HepG2 (cell line): ENCODE data around the gene PSMB9. TPM values are rescaled to one million over a fixed set of nuclear protein-coding genes. Genes with fewer than 3 reads are reported as not detected.
A peak's percentile ranks its signal among the peaks of the same experiment; 100 is the strongest.

Experiments
- AKNA ChIP-seq: sonication (generic); formaldehyde crosslinking; IDR thresholded peaks from 2 replicates; pipeline ENCODE4 v1.4.0; 2020; ENCODE audit warnings: missing genetic modification reagents, borderline replicate concordance
- FOXP4 ChIP-seq: sonication (generic); formaldehyde crosslinking; IDR thresholded peaks from 2 replicates; pipeline ENCODE4 v1.4.0; 2020; ENCODE audit warnings: missing genetic modification reagents
- IKZF4 ChIP-seq: sonication (generic); formaldehyde crosslinking; IDR thresholded peaks from 2 replicates; pipeline ENCODE4 v1.5.1; 2020; ENCODE audit warnings: borderline replicate concordance, mild to moderate bottlenecking, low read depth, missing genetic modification reagents; ENCODE audit errors: not compliant biosample characterization
- MIER2 ChIP-seq: IDR thresholded peaks from 2 replicates; pipeline ENCODE4 v1.6.1; 2016; ENCODE audit warnings: missing biosample characterization, missing genetic modification reagents
- MLXIP ChIP-seq: sonication (generic); formaldehyde crosslinking; IDR thresholded peaks from 2 replicates; pipeline ENCODE4 v1.9.0; 2021; ENCODE audit warnings: missing genetic modification reagents, borderline replicate concordance
- NAIF1 ChIP-seq: sonication (generic); formaldehyde crosslinking; IDR thresholded peaks from 2 replicates; pipeline ENCODE4 v1.5.0; 2020; ENCODE audit warnings: mild to moderate bottlenecking, missing genetic modification reagents, borderline replicate concordance
- SATB2 ChIP-seq: sonication (generic); formaldehyde crosslinking; IDR thresholded peaks from 2 replicates; pipeline ENCODE4 v1.5.0; 2020; ENCODE audit warnings: missing genetic modification reagents
- SNAI1 ChIP-seq: sonication (generic); formaldehyde crosslinking; IDR thresholded peaks from 2 replicates; pipeline ENCODE4 v1.5.0; 2020; ENCODE audit warnings: mild to moderate bottlenecking, missing genetic modification reagents, borderline replicate concordance
- TBX2 ChIP-seq: sonication (generic); formaldehyde crosslinking; IDR thresholded peaks from 2 replicates; pipeline ENCODE4 v1.5.0; 2020; ENCODE audit warnings: missing genetic modification reagents, mild to moderate bottlenecking, borderline replicate concordance
- TEAD2 ChIP-seq: sonication (generic); formaldehyde crosslinking; IDR thresholded peaks from 2 replicates; pipeline ENCODE4 v1.9.0; 2021; ENCODE audit warnings: missing genetic modification reagents
- TEF ChIP-seq: sonication (generic); formaldehyde crosslinking; IDR thresholded peaks from 2 replicates; pipeline ENCODE4 v1.5.0; 2020; ENCODE audit warnings: missing genetic modification reagents
- ZFP1 ChIP-seq: IDR thresholded peaks from 2 replicates; pipeline ENCODE4 v1.6.1; 2016
- ZSCAN31 ChIP-seq: sonication (generic); formaldehyde crosslinking; IDR thresholded peaks from 2 replicates; pipeline ENCODE4 v1.5.0; 2020; ENCODE audit warnings: low read depth, mild to moderate bottlenecking, missing genetic modification reagents
- polyA plus RNA-seq, 8 experiments: library from polyadenylated mRNA; depleted of rRNA in 3 of 8; stranded (reverse) in 7 of 8; unstranded in 1 of 8; fragments of >200 nt; fragmentation: Illumina TruSeq in 4 of 8; extraction: Trizol in 4 of 8; gene quantifications; 2 replicates each; pipeline versions ENCODE4 v1.2.1 to v1.2.3, GENCODE V29; 2011 to 2016; ENCODE audit warnings: low read depth in 4 of 8, missing spikeins in 1 of 8, mixed read lengths in 1 of 8; ENCODE audit not compliant: insufficient read depth in 1 of 8
- total RNA-seq, 5 experiments: library from RNA; depleted of rRNA; stranded (reverse); fragments of >200 nt; fragmentation: Illumina TruSeq; extraction: Trizol; gene quantifications; 2 replicates each; pipeline ENCODE4 v1.2.3, GENCODE V29; 2016; ENCODE audit warnings: low read depth in 1 of 5

Gene PSMB9
- total and polyA plus RNA-seq, 2 of the 13 experiments (the other 11 are each of a cell fraction or from before 2014, with no cell fraction given), result 15.6 to 16.0 TPM

GRCh38 chr6:32838114-32838958 lies 15.7 kb upstream of the PSMB9 start, which contains the start of gene TAP2 (continued):
- TF ChIP-seq ZSCAN31 (CRISPR knock-in tag), result peak; percentile 73; the same call in 1 of the 2 replicates
- TF ChIP-seq TBX2 (CRISPR knock-in tag), result peak; percentile 49; the same call in 1 of the 2 replicates
- 0 out of 2 replicates have a peak, but pooled peaks have one; percentile 31 for TF ChIP-seq MLXIP (CRISPR knock-in tag)
- TF ChIP-seq MIER2 (CRISPR knock-in tag), result peak; percentile 74
- TF ChIP-seq TEF (CRISPR knock-in tag), result 0 out of 2 replicates have a peak, but pooled peaks have one; percentile 68
- peak; percentile 62; the same call in 1 of the 2 replicates for TF ChIP-seq FOXP4 (CRISPR knock-in tag)
- TF ChIP-seq SATB2 (CRISPR knock-in tag), result 0 out of 2 replicates have a peak, but pooled peaks have one; percentile 65
- peak; percentile 33; the same call in 1 of the 2 replicates for TF ChIP-seq ZFP1 (CRISPR knock-in tag)
- peak; percentile 79; the same call in 1 of the 2 replicates for TF ChIP-seq SNAI1 (CRISPR knock-in tag)
- peak; percentile 22; the same call in 1 of the 2 replicates for TF ChIP-seq TEAD2
- TF ChIP-seq IKZF4, result peak; percentile 27
- TF ChIP-seq AKNA (CRISPR knock-in tag), result peak; percentile 66; the same call in 1 of the 2 replicates
- TF ChIP-seq NAIF1, result no peak
